ENCODE results near the gene ZSCAN1.
"Not testable (repeated sequence)": the region's sequence is repeated elsewhere in the genome, so short reads cannot be mapped to it uniquely, and the experiment has no call there.

Gene ZSCAN1, protein sequence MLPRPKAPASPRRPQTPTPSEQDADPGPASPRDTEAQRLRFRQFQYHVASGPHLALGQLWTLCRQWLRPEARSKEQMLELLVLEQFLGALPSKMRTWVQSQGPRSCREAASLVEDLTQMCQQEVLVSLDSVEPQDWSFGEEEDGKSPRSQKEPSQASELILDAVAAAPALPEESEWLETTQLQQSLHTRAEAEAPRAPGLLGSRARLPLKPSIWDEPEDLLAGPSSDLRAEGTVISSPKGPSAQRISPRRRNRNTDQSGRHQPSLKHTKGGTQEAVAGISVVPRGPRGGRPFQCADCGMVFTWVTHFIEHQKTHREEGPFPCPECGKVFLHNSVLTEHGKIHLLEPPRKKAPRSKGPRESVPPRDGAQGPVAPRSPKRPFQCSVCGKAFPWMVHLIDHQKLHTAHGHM

DNA sequence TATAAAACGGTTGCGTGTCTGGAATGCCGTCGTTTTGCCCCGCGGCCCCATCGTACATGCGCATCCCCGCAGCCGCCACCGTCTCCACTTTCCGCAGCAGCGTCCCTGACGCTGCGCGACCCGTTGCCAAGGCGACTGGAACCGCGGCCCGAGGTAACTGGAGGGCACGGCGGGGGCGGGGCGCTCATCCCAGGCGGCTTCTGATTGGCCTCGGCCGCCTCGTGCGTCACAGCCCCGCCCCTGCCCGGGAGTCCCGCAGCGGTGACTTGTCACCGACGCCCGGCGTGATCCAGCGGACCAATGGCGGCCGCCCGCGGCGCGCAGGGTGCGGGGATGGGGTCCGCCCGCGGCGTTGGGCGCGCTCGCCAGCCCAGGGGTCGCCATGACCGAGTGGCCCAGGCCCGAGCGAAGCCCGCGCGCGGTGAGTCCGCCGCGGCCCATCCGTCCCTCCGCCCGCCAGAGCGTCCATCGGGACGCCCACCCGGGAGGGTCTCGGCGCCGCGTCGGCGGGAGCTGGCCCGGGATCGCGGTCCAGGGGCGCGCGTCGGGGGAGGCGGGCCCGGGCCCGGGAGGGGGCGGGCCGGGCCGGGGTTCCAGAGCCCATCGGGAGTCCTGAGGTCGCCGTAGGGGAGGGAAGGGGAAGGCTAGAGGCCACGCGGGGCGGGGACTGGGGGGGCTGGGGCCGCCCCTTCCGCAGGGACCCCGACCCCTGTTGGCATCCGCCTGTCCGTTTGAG is at the start of gene ZSCAN1:
ZSCAN1 (plus strand) TSS at position 285 of the 736 bp plus-strand sequence. CDS start 3,812 bp downstream, outside the sequence.
- H3K9me3 ChIP-seq (ENCODE audit: insufficient read depth, low read depth, low read length) = peaks cover 68% of the 10 kb centered on the region
- no peaks in the 10 kb centered on the region for H3K27me3 ChIP-seq (ENCODE audit: insufficient read depth, low read length)
- H3K36me3 ChIP-seq (ENCODE audit: insufficient read depth, low read depth, low read length) = no peaks in the 10 kb centered on the region
- H3K4me3 ChIP-seq (ENCODE audit: low read length) = no peak within 1 kb of the TSS
- no peak within 1 kb of the TSS for H3K9ac ChIP-seq (ENCODE audit: low read depth, low read length)
- no peaks in the 10 kb centered on the region for H3K4me1 ChIP-seq (ENCODE audit: insufficient read depth, low read length)
- no peak within 1 kb of the TSS for H3K27ac ChIP-seq (ENCODE audit: low read length)

GRCh38 chr19:57992841-57993240 is 41.0 kb upstream of the ZSCAN1 start:
- Histone ChIP-seq H3K9ac (ENCODE audit: low read depth, low read length) (no peak overlapping the region), H3K4me1 (ENCODE audit: insufficient read depth, low read length) (no peaks in the 10 kb centered on the region), H3K4me3 (ENCODE audit: low read length) (no peak overlapping the region), H3K27me3 (ENCODE audit: insufficient read depth, low read length) (no peaks in the 10 kb centered on the region), H3K36me3 (ENCODE audit: insufficient read depth, low read depth, low read length) (peaks cover 57% of the 10 kb centered on the region), H3K9me3 (ENCODE audit: insufficient read depth, low read depth, low read length) (peaks cover 74% of the 10 kb centered on the region), H3K27ac (ENCODE audit: low read length) (no peak overlapping the region)

DNA sequence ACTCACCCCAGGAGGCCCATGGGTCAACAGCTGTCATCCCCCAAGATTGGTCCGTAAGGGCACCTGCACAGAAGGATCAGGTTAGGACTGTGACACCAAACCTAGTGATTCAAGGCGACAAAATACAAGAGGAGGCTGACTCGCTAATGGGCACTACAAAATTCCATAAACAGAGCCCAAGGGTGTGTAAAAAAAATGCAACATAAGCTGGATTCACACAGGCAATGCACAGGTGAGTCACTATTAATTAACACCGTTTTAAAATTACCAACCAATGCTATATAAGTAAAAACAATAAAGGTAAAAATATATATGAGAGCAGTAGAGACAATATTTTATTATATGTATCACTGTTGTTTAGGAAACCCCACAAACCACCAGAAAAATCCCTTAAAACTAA is 33.1 kb upstream of the ZSCAN1 start:
- Histone ChIP-seq H3K4me1 (ENCODE audit: insufficient read depth, low read length) (peaks cover 6% of the 10 kb centered on the region; the same call in 1 of the 2 replicates), H3K27ac (ENCODE audit: low read length) (no peak overlapping the region), H3K36me3 (ENCODE audit: insufficient read depth, low read depth, low read length) (peaks cover 65% of the 10 kb centered on the region), H3K27me3 (ENCODE audit: insufficient read depth, low read length) (no peaks in the 10 kb centered on the region), H3K9me3 (ENCODE audit: insufficient read depth, low read depth, low read length) (peaks cover 58% of the 10 kb centered on the region), H3K4me3 (ENCODE audit: low read length) (peak overlapping the region; percentile 96), H3K9ac (ENCODE audit: low read depth, low read length) (no peak overlapping the region)

DNA sequence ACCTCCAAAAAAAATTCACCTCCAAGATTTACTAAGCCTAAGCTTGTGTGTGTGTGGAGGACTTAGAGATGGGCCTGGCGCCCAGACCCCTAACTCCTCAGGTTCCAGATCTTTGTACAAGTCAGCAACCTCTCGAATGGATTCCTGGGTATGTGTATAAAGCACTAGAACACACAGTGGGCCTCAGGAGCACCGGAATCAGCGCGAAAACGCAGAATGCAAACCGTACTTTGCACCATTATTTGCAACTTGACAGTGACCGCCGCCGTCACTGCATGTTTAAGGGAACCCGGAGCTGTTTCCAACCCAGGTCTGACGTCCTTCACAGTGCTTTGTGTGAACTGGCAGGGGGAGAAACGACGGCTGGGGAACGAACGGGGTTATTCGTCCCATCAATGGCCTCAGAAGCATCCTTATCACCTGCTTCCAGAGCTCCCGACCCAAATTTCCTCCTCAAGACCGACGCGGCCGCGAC is 31.9 kb upstream of the ZSCAN1 start:
- H3K36me3 ChIP-seq (ENCODE audit: insufficient read depth, low read depth, low read length) = peaks cover 70% of the 10 kb centered on the region
- peak overlapping the region; percentile 93 for H3K27ac ChIP-seq (ENCODE audit: low read length)
- no peaks in the 10 kb centered on the region for H3K27me3 ChIP-seq (ENCODE audit: insufficient read depth, low read length)
- H3K9ac ChIP-seq (ENCODE audit: low read depth, low read length) = peak overlapping the region; percentile 95
- H3K9me3 ChIP-seq (ENCODE audit: insufficient read depth, low read depth, low read length) = peaks cover 63% of the 10 kb centered on the region
- peak overlapping the region; percentile 96 for H3K4me3 ChIP-seq (ENCODE audit: low read length)
- H3K4me1 ChIP-seq (ENCODE audit: insufficient read depth, low read length) = peaks cover 6% of the 10 kb centered on the region; the same call in 1 of the 2 replicates

- Histone ChIP-seq H3K9ac (ENCODE audit: low read depth, low read length) (peak within 1 kb of the TSS; percentile 95), H3K36me3 (ENCODE audit: insufficient read depth, low read depth, low read length) (peaks cover 70% of the 10 kb centered on the region), H3K4me3 (ENCODE audit: low read length) (peak within 1 kb of the TSS; percentile 96)
Observed at GRCh38 chr19:58002384-58003173, 31.2 kb upstream of the ZSCAN1 start, which contains the start of gene ZNF606. ZNF606 (minus strand) TSS chr19:58002820; CDS start chr19:58001319, 1,501 bp downstream.

DNA sequence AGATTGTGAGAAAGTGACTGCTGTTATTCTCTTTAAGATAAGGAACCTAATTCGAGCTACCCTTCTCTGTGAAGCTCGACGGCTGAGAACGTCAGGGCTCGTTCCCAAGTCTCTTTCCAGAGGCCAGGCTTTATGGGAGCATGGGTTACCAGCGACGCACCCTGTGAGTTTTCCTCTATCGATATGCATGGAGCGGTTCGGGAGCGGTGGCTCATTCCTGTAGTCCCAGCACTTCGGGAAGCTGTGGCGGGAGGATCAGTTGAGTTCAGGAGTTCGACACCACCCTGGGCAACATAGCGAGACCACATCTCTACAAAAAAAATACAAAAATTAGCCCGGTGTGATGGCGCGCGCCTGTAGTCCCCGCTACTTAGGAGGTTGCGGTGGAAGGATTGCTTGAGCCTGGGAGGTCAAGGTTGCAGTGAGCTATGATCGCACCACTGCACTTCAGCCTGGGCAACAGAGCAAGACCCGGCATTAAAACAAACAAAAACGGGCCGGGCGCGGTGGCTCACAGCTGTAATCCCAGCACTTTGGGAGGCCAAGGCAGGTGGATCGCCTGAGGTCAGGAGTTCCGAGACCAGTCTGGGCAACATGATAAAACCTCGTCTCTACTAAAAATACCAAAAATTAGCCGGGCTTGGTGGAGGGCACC is 30.5 kb upstream of the ZSCAN1 start:
- Histone ChIP-seq H3K9me3 (ENCODE audit: insufficient read depth, low read depth, low read length) (peaks cover 76% of the 10 kb centered on the region), H3K4me1 (ENCODE audit: insufficient read depth, low read length) (peaks cover 6% of the 10 kb centered on the region; the same call in 1 of the 2 replicates), H3K4me3 (ENCODE audit: low read length) (peak overlapping the region; percentile 96), H3K27me3 (ENCODE audit: insufficient read depth, low read length) (no peaks in the 10 kb centered on the region), H3K9ac (ENCODE audit: low read depth, low read length) (peak overlapping the region; percentile 95; the same call in 1 of the 2 replicates), H3K27ac (ENCODE audit: low read length) (no peak overlapping the region), H3K36me3 (ENCODE audit: insufficient read depth, low read depth, low read length) (peaks cover 64% of the 10 kb centered on the region)

More at GRCh38 chr19:58002384-58003173, 31.2 kb upstream of the ZSCAN1 start, which contains the start of gene ZNF606:
- Histone ChIP-seq H3K4me1 (ENCODE audit: insufficient read depth, low read length) (peaks cover 6% of the 10 kb centered on the region; the same call in 1 of the 2 replicates), H3K9me3 (ENCODE audit: insufficient read depth, low read depth, low read length) (peaks cover 69% of the 10 kb centered on the region), H3K27me3 (ENCODE audit: insufficient read depth, low read length) (no peaks in the 10 kb centered on the region), H3K27ac (ENCODE audit: low read length) (peak within 1 kb of the TSS; percentile 93)

DNA sequence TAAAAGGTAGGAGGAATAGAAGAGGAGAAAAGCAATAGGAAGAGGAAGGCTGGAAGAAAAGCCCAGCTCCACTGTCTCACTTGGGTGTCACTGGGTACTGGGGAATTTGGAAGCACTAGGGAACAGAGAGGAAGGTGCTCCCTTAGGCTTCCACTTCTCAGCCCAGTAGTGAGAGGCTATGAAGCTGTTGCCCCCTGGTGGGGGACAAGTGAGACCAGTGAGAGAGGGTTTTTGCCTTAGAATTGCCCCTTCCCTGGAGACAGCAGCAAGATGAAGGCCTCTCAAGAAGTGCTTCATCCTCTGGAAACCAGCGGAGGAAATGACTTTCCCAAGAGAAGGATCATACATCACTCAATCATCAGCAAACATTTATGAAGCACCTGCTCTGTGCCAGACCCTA is 26.5 kb upstream of the ZSCAN1 start:
- Histone ChIP-seq H3K9me3 (ENCODE audit: insufficient read depth, low read depth, low read length) (peaks cover 83% of the 10 kb centered on the region), H3K4me3 (ENCODE audit: low read length) (no peak overlapping the region), H3K36me3 (ENCODE audit: insufficient read depth, low read depth, low read length) (peaks cover 40% of the 10 kb centered on the region), H3K4me1 (ENCODE audit: insufficient read depth, low read length) (no peaks in the 10 kb centered on the region), H3K27ac (ENCODE audit: low read length) (no peak overlapping the region), H3K9ac (ENCODE audit: low read depth, low read length) (no peak overlapping the region), H3K27me3 (ENCODE audit: insufficient read depth, low read length) (no peaks in the 10 kb centered on the region)

DNA sequence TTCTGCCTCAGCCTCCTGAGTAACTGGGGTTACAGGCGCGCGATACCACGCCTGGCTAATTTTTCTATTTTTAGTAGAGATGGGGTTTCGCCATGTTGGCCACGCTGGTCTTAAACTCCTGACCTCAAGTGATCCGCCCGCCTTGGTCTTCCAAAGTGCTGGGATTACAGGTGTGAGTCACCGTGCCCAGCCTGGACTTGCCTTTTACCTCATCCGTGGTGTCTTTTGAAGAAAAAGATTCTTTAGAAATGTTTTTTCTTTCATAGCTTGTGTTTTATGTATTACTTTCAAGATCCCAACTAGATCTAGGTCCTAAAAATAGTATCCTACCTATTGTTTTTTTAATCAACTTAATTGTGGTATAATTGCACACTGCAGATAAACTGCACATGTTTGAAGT is 24.9 kb upstream of the ZSCAN1 start:
- Histone ChIP-seq H3K36me3 (ENCODE audit: insufficient read depth, low read depth, low read length) (peaks cover 37% of the 10 kb centered on the region), H3K9me3 (ENCODE audit: insufficient read depth, low read depth, low read length) (peaks cover 89% of the 10 kb centered on the region)
- H3K4me3 ChIP-seq (ENCODE audit: low read length); H3K27me3 ChIP-seq (ENCODE audit: insufficient read depth, low read length); H3K9ac ChIP-seq (ENCODE audit: low read depth, low read length); H3K4me1 ChIP-seq (ENCODE audit: insufficient read depth, low read length); H3K27ac ChIP-seq (ENCODE audit: low read length): not testable (repeated sequence)

DNA sequence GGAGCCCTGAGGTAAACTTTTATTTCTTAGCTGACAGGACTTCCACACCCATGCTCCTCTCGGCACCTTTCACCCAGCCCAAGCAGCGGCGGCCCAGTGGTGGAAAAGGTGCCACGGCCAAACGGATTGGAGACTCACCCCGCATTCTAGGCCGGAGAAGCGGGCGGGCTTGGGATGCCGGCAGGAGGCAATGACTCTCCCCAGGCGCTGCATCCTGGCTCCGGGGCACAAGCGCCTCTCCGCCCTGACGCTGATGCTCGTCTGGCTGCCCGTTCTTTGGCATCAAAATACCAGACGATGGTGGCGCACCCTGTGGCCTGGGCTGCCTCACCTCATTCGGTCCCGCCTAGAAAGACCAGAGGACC is 24.5 kb upstream of the ZSCAN1 start:
- H3K4me3 ChIP-seq (ENCODE audit: low read length) = no peak overlapping the region
- no peak overlapping the region for H3K9ac ChIP-seq (ENCODE audit: low read depth, low read length)
- peaks cover 33% of the 10 kb centered on the region for H3K36me3 ChIP-seq (ENCODE audit: insufficient read depth, low read depth, low read length)
- H3K27ac ChIP-seq (ENCODE audit: low read length) = no peak overlapping the region
- peaks cover 89% of the 10 kb centered on the region for H3K9me3 ChIP-seq (ENCODE audit: insufficient read depth, low read depth, low read length)
- H3K27me3 ChIP-seq (ENCODE audit: insufficient read depth, low read length) = no peaks in the 10 kb centered on the region
- H3K4me1 ChIP-seq (ENCODE audit: insufficient read depth, low read length) = no peaks in the 10 kb centered on the region

- H3K9ac ChIP-seq (ENCODE audit: low read depth, low read length) = no peak overlapping the region
- H3K27me3 ChIP-seq (ENCODE audit: insufficient read depth, low read length) = no peaks in the 10 kb centered on the region
- peaks cover 86% of the 10 kb centered on the region for H3K9me3 ChIP-seq (ENCODE audit: insufficient read depth, low read depth, low read length)
- H3K36me3 ChIP-seq (ENCODE audit: insufficient read depth, low read depth, low read length) = peaks cover 28% of the 10 kb centered on the region
- no peaks in the 10 kb centered on the region for H3K4me1 ChIP-seq (ENCODE audit: insufficient read depth, low read length)
- H3K4me3 ChIP-seq (ENCODE audit: low read length) = no peak overlapping the region
- H3K27ac ChIP-seq (ENCODE audit: low read length) = no peak overlapping the region
Observed at GRCh38 chr19:58009666-58010301, 24.0 kb upstream of the ZSCAN1 start.

Measured in iPS-20b (cell line).